ENCODE data around the gene ONECUT2. TPM values are rescaled to one million over a fixed set of nuclear protein-coding genes. Genes with fewer than 3 reads are reported as not detected.

Gene ONECUT2
- total RNA-seq, 1 experiment from 2014 or later, result 4.3 TPM

DNA sequence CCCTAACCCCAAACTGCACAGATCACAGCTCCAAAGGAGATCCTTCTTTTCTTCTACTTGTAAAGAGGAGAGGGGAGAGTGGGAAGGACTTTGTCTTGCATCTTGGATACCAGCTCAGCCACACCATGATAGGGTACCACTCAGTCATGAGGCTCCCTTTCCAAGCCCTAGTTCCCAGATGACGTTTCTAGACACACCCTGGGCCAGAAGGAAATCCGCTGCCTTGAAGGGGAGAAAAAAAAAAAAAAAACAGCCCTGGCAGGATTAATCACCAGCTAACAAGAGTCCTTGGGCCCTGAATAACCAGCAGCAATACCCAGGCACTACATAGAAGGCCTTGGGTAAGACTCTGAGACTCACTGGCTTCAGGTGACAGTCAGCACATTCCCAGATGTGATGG, 45.9 kb upstream of the ONECUT2 start:
- no peak for ATAC-seq
- ChIA-PET CTCF (interaction anchor here (0.7 kb wide), 1 partner anchor 110 kb away, joined by 3 read pairs; no protein-coding TSS in a partner anchor), RAD21 (ENCODE audit: low non-redundant PET in 1 of 2, low total read pairs in 2 of 2, uncharacterized antibody in 2 of 2, unreplicated experiment in 2 of 2) (no interaction called here), POLR2A (no interaction called here)
- Histone ChIP-seq H3K9me2 (ENCODE audit: insufficient read depth) (no peaks in the 10 kb centered on the region), H3K9ac (ENCODE audit: low read length) (no peak overlapping the region), H2AFZ (ENCODE audit: low read depth, low read length, poor library complexity, severe bottlenecking) (no peak overlapping the region), H3K4me2 (ENCODE audit: low read length) (no peak overlapping the region), H3K27me3 (ENCODE audit: insufficient read depth, low read length) (peaks cover 36% of the 10 kb centered on the region), H3K36me3 (ENCODE audit: control insufficient read depth in 1 of 2, insufficient read depth in 2 of 2, low read length in 2 of 2) (no peaks in the 10 kb centered on the region), H3K79me2 (ENCODE audit: insufficient read depth, low read length) (no peaks in the 10 kb centered on the region), H3K27ac (ENCODE audit: low read depth, low read length) (no peak overlapping the region), H3K4me1 (ENCODE audit: control insufficient read depth in 1 of 2, insufficient read depth in 2 of 2, low read length in 2 of 2) (no peaks in the 10 kb centered on the region), H3K9me3 (ENCODE audit: control insufficient read depth in 1 of 2, insufficient read depth in 1 of 2, low read depth in 1 of 2, low read length in 2 of 2) (no peaks in the 10 kb centered on the region), H4K20me1 (ENCODE audit: insufficient read depth) (no peaks in the 10 kb centered on the region), H3K4me3 (replicated peaks in 1 of 2; ENCODE audit: low read depth in 1 of 2, low read length in 2 of 2) (no peak overlapping the region)
- no peak for TF ChIP-seq JUND (IDR thresholded peaks at IDR 0.05)
- TF ChIP-seq CEBPB (IDR thresholded peaks at IDR 0.05; ENCODE audit: low read depth), result no peak
- TF ChIP-seq CBX3 (IDR thresholded peaks at IDR 0.05; ENCODE audit: low read depth), result no peak
- no peak for TF ChIP-seq SP1 (IDR thresholded peaks at IDR 0.05; ENCODE audit: low read depth)
- no peak for TF ChIP-seq EZH2 (IDR thresholded peaks at IDR 0.05)
- no peak for TF ChIP-seq TCF7L2 (IDR thresholded peaks at IDR 0.05; ENCODE audit: borderline replicate concordance, extremely low read depth, insufficient read depth, insufficient read length)
- no peak for TF ChIP-seq RAD21 (IDR thresholded peaks at IDR 0.05; ENCODE audit: low read depth)
- TF ChIP-seq ZFX (IDR thresholded peaks at IDR 0.05), result no peak
- no peak for TF ChIP-seq SRF (IDR thresholded peaks at IDR 0.05; ENCODE audit: low read depth)
- TF ChIP-seq EZH2phosphoT487 (IDR thresholded peaks at IDR 0.05; ENCODE audit: borderline replicate concordance), result no peak
- TF ChIP-seq ZNF274 (IDR thresholded peaks at IDR 0.05; ENCODE audit: low read depth, low read length), result no peak
- TF ChIP-seq POLR2AphosphoS5 (IDR thresholded peaks at IDR 0.05; ENCODE audit: low read depth, low read length), result no peak
- TF ChIP-seq, protein P1, sequence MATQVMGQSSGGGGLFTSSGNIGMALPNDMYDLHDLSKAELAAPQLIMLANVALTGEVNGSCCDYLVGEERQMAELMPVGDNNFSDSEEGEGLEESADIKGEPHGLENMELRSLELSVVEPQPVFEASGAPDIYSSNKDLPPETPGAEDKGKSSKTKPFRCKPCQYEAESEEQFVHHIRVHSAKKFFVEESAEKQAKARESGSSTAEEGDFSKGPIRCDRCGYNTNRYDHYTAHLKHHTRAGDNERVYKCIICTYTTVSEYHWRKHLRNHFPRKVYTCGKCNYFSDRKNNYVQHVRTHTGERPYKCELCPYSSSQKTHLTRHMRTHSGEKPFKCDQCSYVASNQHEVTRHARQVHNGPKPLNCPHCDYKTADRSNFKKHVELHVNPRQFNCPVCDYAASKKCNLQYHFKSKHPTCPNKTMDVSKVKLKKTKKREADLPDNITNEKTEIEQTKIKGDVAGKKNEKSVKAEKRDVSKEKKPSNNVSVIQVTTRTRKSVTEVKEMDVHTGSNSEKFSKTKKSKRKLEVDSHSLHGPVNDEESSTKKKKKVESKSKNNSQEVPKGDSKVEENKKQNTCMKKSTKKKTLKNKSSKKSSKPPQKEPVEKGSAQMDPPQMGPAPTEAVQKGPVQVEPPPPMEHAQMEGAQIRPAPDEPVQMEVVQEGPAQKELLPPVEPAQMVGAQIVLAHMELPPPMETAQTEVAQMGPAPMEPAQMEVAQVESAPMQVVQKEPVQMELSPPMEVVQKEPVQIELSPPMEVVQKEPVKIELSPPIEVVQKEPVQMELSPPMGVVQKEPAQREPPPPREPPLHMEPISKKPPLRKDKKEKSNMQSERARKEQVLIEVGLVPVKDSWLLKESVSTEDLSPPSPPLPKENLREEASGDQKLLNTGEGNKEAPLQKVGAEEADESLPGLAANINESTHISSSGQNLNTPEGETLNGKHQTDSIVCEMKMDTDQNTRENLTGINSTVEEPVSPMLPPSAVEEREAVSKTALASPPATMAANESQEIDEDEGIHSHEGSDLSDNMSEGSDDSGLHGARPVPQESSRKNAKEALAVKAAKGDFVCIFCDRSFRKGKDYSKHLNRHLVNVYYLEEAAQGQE (IDR thresholded peaks at IDR 0.05; ENCODE audit: low read depth), result no peak
- TF ChIP-seq, protein P2, sequence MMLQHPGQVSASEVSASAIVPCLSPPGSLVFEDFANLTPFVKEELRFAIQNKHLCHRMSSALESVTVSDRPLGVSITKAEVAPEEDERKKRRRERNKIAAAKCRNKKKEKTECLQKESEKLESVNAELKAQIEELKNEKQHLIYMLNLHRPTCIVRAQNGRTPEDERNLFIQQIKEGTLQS (IDR thresholded peaks at IDR 0.05), result no peak
- no TSS peak for BruUV-seq (replicated peaks)
- no peak for DNase-seq (ENCODE audit: low read depth, low spot score)
- intact Hi-C loops (cut with micrococcal nuclease), result no loop called here

All from HCT116 (cell line).